Fibroblast of skin of abdomen (primary cell): ENCODE results near the gene TIMM17A.
"Not testable (repeated sequence)": the region's sequence is repeated elsewhere in the genome, so short reads cannot be mapped to it uniquely, and the experiment has no call there.

Experiments
- DNase-seq: peaks from one replicate; pipeline ENCODE4 v3.0.0-alpha.2; 2013

The TIMM17A gene

GRCh38 chr1:202016022-202016810, 60.9 kb downstream of the TIMM17A start:
- DNase-seq, result peak; percentile 35

DNA sequence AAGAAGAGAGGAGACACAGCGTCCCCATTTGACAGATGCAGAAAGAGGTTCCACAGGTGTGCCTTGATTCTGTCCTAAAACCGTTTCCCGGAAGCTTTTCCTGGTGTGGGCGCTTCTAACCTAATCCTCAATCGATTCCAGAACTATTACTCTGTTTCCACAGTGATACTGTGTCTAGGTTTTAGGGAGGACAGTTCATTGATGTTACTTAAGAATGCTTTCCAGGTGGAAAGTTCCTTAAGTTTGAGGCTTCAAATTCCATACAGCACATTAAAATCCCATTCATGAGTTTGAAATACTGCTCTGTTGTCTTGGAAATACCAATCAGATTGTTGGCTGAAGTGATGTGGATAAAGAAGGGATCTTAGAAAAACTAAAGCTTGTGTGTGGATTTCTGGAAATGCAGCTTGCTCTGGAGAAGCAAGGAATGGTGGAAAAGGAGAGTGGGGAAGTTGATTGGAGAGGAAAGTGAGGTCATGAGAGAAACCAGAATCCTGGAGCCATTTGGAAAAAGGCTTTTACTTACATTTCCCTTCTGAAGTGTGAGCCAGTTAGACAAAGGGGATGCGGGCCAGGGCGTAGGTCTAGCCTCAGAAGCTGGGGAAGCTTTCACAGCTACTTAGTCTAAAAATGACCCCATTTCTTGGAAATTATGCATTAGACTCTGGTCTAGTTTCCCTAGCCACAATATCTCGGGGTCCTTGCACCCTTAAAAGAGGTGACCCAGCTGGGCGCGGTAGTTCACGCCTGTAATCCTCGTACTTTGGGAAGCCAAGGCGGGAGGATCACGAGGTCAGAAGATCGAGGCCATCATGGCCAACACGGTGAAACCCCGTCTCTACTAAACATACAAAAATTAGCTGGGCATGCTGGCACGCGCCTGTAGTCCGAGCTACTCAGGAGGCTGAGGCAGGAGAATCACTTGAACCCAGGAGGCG, 61.8 kb downstream of the TIMM17A start:
- DNase-seq, result no peak

DNA sequence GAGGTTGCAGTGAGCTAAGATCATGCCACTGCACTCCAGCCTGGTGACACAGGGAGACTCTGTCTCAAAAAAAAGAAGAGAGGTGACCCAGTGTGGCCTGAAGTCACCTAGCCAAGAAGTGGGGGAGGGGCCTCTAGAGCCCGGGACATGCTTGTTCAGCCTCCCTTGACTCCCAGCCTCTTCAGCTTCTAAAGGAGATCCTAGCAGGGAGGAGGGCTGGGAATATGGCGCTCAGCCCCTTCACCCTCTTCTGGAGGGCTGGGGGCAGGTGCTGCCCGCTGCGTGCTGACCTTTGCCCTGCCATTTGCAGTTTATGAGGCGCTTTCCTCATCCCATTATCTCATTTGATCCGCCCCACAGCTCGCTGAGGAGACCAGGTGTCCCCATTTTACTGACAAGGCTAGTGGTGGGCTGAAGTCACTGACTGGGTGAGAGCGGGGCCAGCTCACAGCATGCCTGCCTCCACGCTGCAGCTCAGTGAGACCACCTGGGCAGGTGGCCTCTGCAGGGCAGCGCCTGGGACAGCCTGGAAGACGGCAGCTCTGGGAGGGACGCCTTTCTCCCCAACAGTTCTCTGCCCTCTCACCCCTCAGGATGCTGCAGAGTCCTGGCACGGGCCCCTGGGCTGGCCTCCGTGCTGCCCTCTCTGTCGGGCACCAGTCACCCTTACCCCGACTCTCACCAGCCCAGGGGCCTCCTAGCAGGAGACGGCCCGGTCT, 62.6 kb downstream of the TIMM17A start:
- DNase-seq, result no peak

DNA sequence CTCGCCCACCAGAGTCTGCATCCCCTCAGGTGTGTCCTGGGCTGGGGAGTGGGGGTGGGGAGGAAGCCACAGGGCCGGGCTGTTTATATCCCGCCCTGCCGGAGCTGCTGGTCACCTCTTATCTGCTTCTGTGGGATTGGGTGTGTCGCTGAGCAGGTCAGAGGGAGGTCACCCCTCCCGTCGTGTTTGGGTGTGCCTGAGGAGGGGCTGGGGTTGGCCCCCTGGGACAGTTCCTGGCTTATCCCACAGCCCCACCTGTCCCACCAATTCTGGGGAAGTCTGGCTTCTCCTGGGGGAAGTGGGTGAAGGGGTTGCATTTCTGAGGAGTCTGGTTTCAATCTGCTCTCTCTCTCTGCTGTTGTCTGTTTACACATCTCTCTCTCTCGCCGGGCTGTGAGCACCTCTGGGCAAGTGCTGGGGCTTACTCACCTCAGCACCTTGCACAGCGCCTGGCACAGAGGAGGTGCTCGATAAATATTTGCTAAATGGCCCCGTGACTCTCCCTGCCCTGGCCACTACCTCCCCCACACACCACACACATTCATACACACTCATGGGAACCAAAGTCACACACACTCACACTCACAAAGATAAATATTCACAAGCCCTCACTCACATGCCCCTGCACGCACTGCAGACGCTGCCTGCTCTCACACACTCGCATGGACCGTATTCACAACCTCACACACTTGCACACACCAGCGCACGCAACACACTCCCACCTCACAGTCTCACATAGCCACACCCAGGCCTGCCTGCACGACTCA, 63.3 kb downstream of the TIMM17A start:
- no peak for DNase-seq

- DNase-seq, result not testable (repeated sequence)
Measured at GRCh38 chr1:202019235-202019558, 63.9 kb downstream of the TIMM17A start.
